Cardiac fibroblast (primary cell): ENCODE measurements around the gene ATOX1.

Experiments
- DNase-seq, 2 donors: peaks; one replicate each; pipeline versions ENCODE4 v3.0.0 to v3.0.0-alpha.2; 2010; ENCODE audit warnings: low read depth in 2 of 2
- H3K4me3 ChIP-seq, 2 donors: replicated peaks in 1 of 2; 1 replicate in 1 of 2; 2 replicates in 1 of 2; pipeline ENCODE4 v1.5.1; 2011; ENCODE audit warnings: low read depth in 2 of 2, low read length in 2 of 2, mild to moderate bottlenecking in 2 of 2, moderate library complexity in 1 of 2
- CTCF ChIP-seq: IDR thresholded peaks from one replicate; pipeline ENCODE4 v1.5.1; 2011; ENCODE audit warnings: low read depth, mild to moderate bottlenecking, low read length, inconsistent platforms

The ATOX1 gene

GRCh38 chr5:151741678-151742423, 16.6 kb downstream of the ATOX1 start:
- H3K4me3 ChIP-seq, result no peak overlapping the region
- TF ChIP-seq CTCF, result no peak
- peak; percentile 39 to 94 for DNase-seq

DNA sequence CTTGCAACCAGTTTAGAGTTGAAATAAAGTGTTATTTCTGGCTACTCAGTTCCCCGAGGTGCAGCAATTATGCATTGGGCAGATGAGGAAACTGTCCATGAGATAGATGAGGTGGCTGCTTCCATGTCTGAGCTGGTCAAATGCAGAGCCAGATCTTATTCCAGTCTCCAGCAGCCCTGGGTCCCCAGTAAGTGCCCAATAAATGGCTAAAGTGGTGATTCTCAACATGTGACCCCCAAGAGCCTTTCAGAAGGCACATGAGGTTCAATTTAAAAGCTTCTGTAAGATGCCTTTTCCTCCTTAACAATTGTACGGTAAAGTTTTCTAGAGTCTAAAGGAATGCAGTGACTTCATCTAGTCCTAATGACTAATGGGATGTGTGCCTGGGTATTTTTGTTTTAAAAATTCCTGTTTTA, 17.5 kb downstream of the ATOX1 start:
- peak overlapping the region in 1 of 2 donors; percentile 7 for H3K4me3 ChIP-seq
- peak; percentile 59 to 91 for DNase-seq
- TF ChIP-seq CTCF, result no peak

- H3K4me3 ChIP-seq, result peak overlapping the region in 1 of 2 donors; percentile 7
Measured at GRCh38 chr5:151740336-151740942, 18.0 kb downstream of the ATOX1 start.

GRCh38 chr5:151739939-151740335, 18.5 kb downstream of the ATOX1 start:
- peak overlapping the region in 1 of 2 donors; percentile 7 for H3K4me3 ChIP-seq
- DNase-seq, result peak; percentile 90 to 91
- TF ChIP-seq CTCF, result no peak

More at GRCh38 chr5:151740336-151740942, 18.0 kb downstream of the ATOX1 start:
- DNase-seq, result peak; percentile 94 to 97
- TF ChIP-seq CTCF, result peak; percentile 82

- DNase-seq, result peak in 1 of 2 donors; percentile 41
- no peak overlapping the region for H3K4me3 ChIP-seq
- TF ChIP-seq CTCF, result no peak
Measured at GRCh38 chr5:151739395-151739794, 19.0 kb downstream of the ATOX1 start.

GRCh38 chr5:151738125-151738848, 20.1 kb downstream of the ATOX1 start:
- H3K4me3 ChIP-seq, result no peak overlapping the region
- DNase-seq, result peak; percentile 59 to 60
- TF ChIP-seq CTCF, result peak; percentile 2
